HepG2 (cell line): Measurements from ENCODE around the gene TSACC. TPM values are rescaled to one million over a fixed set of nuclear protein-coding genes. Genes with fewer than 3 reads are reported as not detected.

Experiments
- AHR ChIP-seq: IDR thresholded peaks from 2 replicates; pipeline ENCODE4 v1.6.1; 2018; ENCODE audit warnings: missing genetic modification reagents, missing compliant biosample characterization
- CTCF ChIP-seq: sonication (generic); formaldehyde crosslinking; IDR thresholded peaks from 2 replicates; pipeline ENCODE4 v1.5.0; 2020; ENCODE audit warnings: mild to moderate bottlenecking, missing genetic modification reagents, moderate library complexity
- FUBP1 ChIP-seq: sonication (generic); formaldehyde crosslinking; IDR thresholded peaks from 2 replicates; pipeline ENCODE4 v1.5.1; 2020; ENCODE audit warnings: missing genetic modification reagents, mild to moderate bottlenecking, borderline replicate concordance
- HINFP ChIP-seq: sonication (generic); formaldehyde crosslinking; IDR thresholded peaks from 2 replicates; pipeline ENCODE4 v1.4.0; 2020; ENCODE audit warnings: low read depth, mild to moderate bottlenecking, missing genetic modification reagents
- HMGXB3 ChIP-seq: sonication (generic); formaldehyde crosslinking; IDR thresholded peaks from 2 replicates; pipeline ENCODE4 v1.4.0; 2020; ENCODE audit warnings: missing genetic modification reagents, borderline replicate concordance
- PATZ1 ChIP-seq: sonication (generic); formaldehyde crosslinking; IDR thresholded peaks from 2 replicates; pipeline ENCODE4 v1.4.0; 2020; ENCODE audit warnings: missing genetic modification reagents
- PREB ChIP-seq: sonication (generic); formaldehyde crosslinking; IDR thresholded peaks from 2 replicates; pipeline ENCODE4 v1.4.0; 2020; ENCODE audit warnings: missing genetic modification reagents
- ZFX ChIP-seq: sonication (generic); formaldehyde crosslinking; IDR thresholded peaks from 2 replicates; pipeline ENCODE4 v1.4.0; 2020; ENCODE audit warnings: mild to moderate bottlenecking, low read depth, missing genetic modification reagents, moderate library complexity
- ZNF501 ChIP-seq: sonication (generic); formaldehyde crosslinking; IDR thresholded peaks from 2 replicates; pipeline ENCODE4 v1.5.1; 2020; ENCODE audit warnings: mild to moderate bottlenecking, moderate library complexity, missing genetic modification reagents
- polyA plus RNA-seq, 8 experiments: library from polyadenylated mRNA; depleted of rRNA in 3 of 8; stranded (reverse) in 7 of 8; unstranded in 1 of 8; fragments of >200 nt; fragmentation: Illumina TruSeq in 4 of 8; extraction: Trizol in 4 of 8; gene quantifications; 2 replicates each; pipeline versions ENCODE4 v1.2.1 to v1.2.3, GENCODE V29; 2011 to 2016; ENCODE audit warnings: low read depth in 4 of 8, missing spikeins in 1 of 8, mixed read lengths in 1 of 8; ENCODE audit not compliant: insufficient read depth in 1 of 8
- total RNA-seq, 5 experiments: library from RNA; depleted of rRNA; stranded (reverse); fragments of >200 nt; fragmentation: Illumina TruSeq; extraction: Trizol; gene quantifications; 2 replicates each; pipeline ENCODE4 v1.2.3, GENCODE V29; 2016; ENCODE audit warnings: low read depth in 1 of 5

The TSACC gene
- total and polyA plus RNA-seq, 2 of the 13 experiments (the other 11 are each of a cell fraction or from before 2014, with no cell fraction given): 1.5 to 2.6 TPM

- 0 out of 2 replicates have a peak, but pooled peaks have one; percentile 59 for TF ChIP-seq HINFP
- peak; percentile 53; the same call in 1 of the 2 replicates for TF ChIP-seq ZNF501 (CRISPR knock-in tag)
- 0 out of 2 replicates have a peak, but pooled peaks have one; percentile 72 for TF ChIP-seq AHR (CRISPR knock-in tag)
- TF ChIP-seq ZFX (CRISPR knock-in tag): peak; percentile 26; the same call in 1 of the 2 replicates
- peak; percentile 83 for TF ChIP-seq PATZ1 (CRISPR knock-in tag)
- no peak for TF ChIP-seq HMGXB3 (CRISPR knock-in tag)
- peak; percentile 100 for TF ChIP-seq CTCF (CRISPR knock-in tag)
- no peak for TF ChIP-seq FUBP1 (CRISPR knock-in tag)
- TF ChIP-seq PREB (CRISPR knock-in tag): no peak
Observed at GRCh38 chr1:156356875-156357534, 18.7 kb downstream of the TSACC start (continued).
